GM12873 (cell line): Measurements from ENCODE around the gene PCP2.
A peak's percentile ranks its signal among the peaks of the same experiment; 100 is the strongest.

ENCODE experiments used
- CTCF ChIP-seq: IDR thresholded peaks from 2 replicates; pipeline ENCODE4 v1.5.1; 2012; ENCODE audit warnings: low read depth, mild to moderate bottlenecking, moderate library complexity, low read length, control low read depth; ENCODE audit not compliant: insufficient read depth; ENCODE audit errors: missing control alignments

PCP2 gene

GRCh38 chr19:7633698-7634097, at the start of gene PCP2:
TSS of gene PCP2 (minus strand) at chr19:7633719. CDS start at chr19:7633457, 262 bp downstream.
- no peak for TF ChIP-seq CTCF

GRCh38 chr19:7682175-7682855, 48.8 kb upstream of the PCP2 start:
- no peak for TF ChIP-seq CTCF

- TF ChIP-seq CTCF: peak; percentile 76
Observed at GRCh38 chr19:7681340-7682174, 48.0 kb upstream of the PCP2 start.

- peak; percentile 86 for TF ChIP-seq CTCF
Observed at GRCh38 chr19:7680606-7681339, 47.3 kb upstream of the PCP2 start, which contains the start of gene TRAPPC5. TSS of gene TRAPPC5 (plus strand) at chr19:7680833. CDS start at chr19:7682254, 1,421 bp downstream.

- TF ChIP-seq CTCF: no peak
Observed at GRCh38 chr19:7679771-7680605, 46.5 kb upstream of the PCP2 start.

- TF ChIP-seq CTCF: peak; percentile 78
Observed at GRCh38 chr19:7678971-7679751, 45.6 kb upstream of the PCP2 start.
